HG02623 (cell line): Measurements from ENCODE around the gene ABHD4.
"Not testable (repeated sequence)": the region's sequence is repeated elsewhere in the genome, so short reads cannot be mapped to it uniquely, and the experiment has no call there.

Source experiments
- ATAC-seq: cut with Tn5 transposase; IDR thresholded peaks from one replicate; pipeline ENCODE4 v1.9.1; 2021; ENCODE audit warnings: moderate library complexity; ENCODE audit not compliant: unreplicated experiment

ABHD4 gene

GRCh38 chr14:22589096-22589839 lies 8.8 kb upstream of the ABHD4 start, which contains the start of gene DAD1:
TSS of gene DAD1 (minus strand) at chr14:22589224. CDS start at chr14:22589157, 67 bp downstream.
- peak; percentile 82 for ATAC-seq

DNA sequence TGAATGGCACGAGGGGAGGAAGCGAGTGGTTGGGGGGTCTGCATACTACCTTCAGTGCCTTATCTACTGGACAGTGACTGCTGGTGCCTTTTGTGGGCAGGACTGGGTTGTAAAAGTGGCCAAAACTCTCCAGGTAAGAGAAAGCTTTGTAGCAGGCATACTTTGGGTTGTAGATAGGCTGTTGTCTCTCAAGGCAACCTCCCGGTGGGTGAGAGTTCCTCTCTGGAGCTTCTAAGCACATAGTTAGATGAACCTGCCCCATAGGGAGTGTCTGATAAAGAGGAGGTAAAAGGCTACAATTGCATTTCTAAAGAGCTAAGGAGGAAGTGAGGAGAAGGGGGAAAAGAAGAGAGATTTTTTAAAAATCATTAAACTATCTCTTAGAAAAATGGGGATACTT lies 4.9 kb upstream of the ABHD4 start:
- ATAC-seq, result no peak

- no peak for ATAC-seq
Measured at GRCh38 chr14:22593601-22594000, 4.5 kb upstream of the ABHD4 start.

DNA sequence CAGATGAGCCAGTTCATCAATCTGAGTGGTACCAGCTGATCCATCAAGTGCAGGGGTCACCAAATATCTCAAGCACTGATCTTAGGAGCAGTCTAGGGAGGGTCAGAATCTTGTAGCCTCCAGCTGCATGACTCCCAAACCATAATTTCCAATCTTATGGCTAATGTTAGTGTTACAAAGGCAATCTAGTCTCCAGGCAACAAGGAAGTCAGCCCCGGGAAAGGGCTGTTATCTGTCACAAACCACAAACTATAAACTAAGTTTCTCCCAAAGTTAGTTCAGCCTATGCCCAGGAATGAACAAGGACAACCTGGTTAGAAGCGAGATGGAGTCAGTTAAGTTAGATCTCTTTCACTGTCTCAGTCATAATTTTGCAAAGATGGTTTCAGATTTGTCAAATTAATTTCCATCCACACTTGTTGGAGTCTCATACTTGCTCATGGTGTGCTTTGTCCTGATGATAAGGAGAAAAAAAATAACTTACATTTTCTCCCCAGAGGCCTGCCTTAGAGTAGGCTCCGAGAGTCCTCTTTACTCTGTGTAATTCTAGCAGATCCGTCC lies 3.9 kb upstream of the ABHD4 start:
- no peak for ATAC-seq

GRCh38 chr14:22596354-22596879 lies 1.7 kb upstream of the ABHD4 start:
- ATAC-seq, result no peak

DNA sequence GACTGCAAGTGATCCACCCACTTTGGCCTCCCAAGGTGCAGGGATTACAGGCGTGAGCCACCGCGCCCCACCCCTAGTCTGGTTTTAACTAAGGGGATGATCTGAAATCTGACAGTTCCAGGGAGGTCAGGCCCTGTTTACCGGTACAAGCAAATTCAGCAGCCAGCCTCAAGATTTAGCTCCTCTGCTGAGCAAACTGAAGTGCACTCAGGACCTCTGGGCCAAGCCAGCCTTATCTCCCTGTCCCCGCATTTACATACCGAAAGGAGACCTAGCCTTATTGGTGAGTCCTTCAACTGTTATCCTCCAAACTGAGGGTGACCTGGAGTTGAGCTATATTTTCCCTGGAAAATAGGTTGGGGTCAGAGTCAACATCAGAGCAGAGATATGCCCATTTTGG lies 835 bp upstream of the ABHD4 start:
- no peak for ATAC-seq

- peak; percentile 27 for ATAC-seq
Measured at GRCh38 chr14:22597771-22598098, 365 bp upstream of the ABHD4 start.

- ATAC-seq, result no peak
Measured at GRCh38 chr14:22598896-22599244, 770 bp downstream of the ABHD4 start.

DNA sequence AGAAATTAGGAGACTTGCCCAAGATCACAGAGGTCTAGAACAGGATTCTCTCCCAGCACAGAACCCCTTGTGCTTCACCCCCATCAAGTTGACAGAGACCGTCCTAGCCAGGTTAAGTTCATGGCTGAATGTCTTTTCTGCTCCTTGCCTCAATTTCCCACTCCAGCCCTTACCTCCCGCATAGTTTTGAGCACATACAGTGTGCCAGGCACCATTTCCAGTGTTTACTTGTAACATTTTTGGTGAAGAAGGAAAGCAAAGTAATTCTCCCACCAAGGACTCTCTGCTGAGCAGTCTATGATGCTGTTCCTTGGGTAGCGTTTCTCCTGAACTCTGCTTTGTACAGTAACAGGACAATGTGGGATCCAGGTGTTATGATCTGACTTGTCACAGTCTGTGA lies 1.2 kb downstream of the ABHD4 start:
- ATAC-seq, result no peak

DNA sequence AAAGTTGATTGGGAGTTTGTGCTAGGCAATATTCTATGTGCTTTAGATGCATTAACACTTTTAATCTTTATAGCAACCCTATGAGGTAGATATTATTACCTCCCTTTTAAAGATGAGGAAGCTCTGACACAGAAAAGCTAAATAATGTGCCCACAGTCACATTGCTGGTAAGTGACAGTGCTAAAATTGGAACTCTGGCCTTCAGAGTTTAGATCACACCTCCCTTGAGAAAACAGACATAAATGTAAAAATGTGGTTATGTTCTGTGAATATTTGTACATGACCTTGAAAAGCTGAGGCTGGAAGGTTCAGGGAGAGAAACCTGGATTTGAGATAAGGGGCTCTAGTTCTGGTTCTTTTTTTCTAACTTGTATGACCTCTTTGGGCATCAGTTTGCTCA lies 1.9 kb downstream of the ABHD4 start:
- no peak for ATAC-seq

GRCh38 chr14:22601456-22601855 lies 3.4 kb downstream of the ABHD4 start:
- no peak for ATAC-seq

GRCh38 chr14:22601996-22602395 lies 3.9 kb downstream of the ABHD4 start:
- no peak for ATAC-seq

DNA sequence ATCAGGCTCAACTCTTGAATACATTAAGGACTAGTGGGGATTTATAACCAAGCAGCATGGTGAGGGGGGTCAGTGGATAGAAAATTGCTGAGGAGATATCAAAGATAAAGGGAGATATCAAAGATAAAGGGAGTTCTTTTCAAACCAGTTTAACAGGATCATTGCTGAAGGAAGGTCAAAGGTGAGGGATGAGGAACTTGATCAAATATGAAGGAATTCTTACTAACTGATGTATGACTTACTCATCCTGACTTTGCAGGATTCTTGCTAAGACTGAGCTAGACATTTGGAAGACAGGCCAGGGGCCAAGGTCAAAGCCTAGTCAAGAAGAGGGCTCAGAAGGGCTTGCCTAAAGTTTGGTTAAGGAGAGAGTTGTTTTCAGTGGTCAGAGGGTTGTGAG lies 4.8 kb downstream of the ABHD4 start:
- ATAC-seq, result no peak

GRCh38 chr14:22606380-22606779 lies 8.3 kb downstream of the ABHD4 start:
- no peak for ATAC-seq

GRCh38 chr14:22607291-22607690 lies 9.2 kb downstream of the ABHD4 start:
- no peak for ATAC-seq

GRCh38 chr14:22610931-22611330 lies 12.8 kb downstream of the ABHD4 start:
- no peak for ATAC-seq

- no peak for ATAC-seq
Measured at GRCh38 chr14:22613106-22613695, 15.1 kb downstream of the ABHD4 start.

- no peak for ATAC-seq
Measured at GRCh38 chr14:22613736-22614239, 15.7 kb downstream of the ABHD4 start.

- ATAC-seq, result no peak
Measured at GRCh38 chr14:22614240-22614799, 16.2 kb downstream of the ABHD4 start.

GRCh38 chr14:22615765-22616164 lies 17.7 kb downstream of the ABHD4 start:
- ATAC-seq, result not testable (repeated sequence)

- ATAC-seq, result no peak
Measured at GRCh38 chr14:22622255-22622654, 24.2 kb downstream of the ABHD4 start.

GRCh38 chr14:22623047-22623446 lies 24.9 kb downstream of the ABHD4 start:
- ATAC-seq, result no peak
